A549 (cell line): ENCODE results near the gene KCNQ2.

ENCODE experiments used
- CHD2 ChIP-seq: fragments of 150-350 bp; IDR thresholded peaks from 2 replicates; pipeline ENCODE4 v1.6.1; 2014; ENCODE audit warnings: low read length; ENCODE audit not compliant: partially characterized antibody
- GATA3 ChIP-seq: IDR thresholded peaks from 2 replicates; pipeline ENCODE4 v1.6.1; 2012; ENCODE audit warnings: borderline replicate concordance
- MAFK ChIP-seq: fragments of 450-650 bp; IDR thresholded peaks from 2 replicates; pipeline ENCODE4 v1.6.1; 2014; ENCODE audit not compliant: partially characterized antibody
- MYC ChIP-seq: IDR thresholded peaks from 2 replicates; pipeline ENCODE4 v1.6.1; 2012; ENCODE audit warnings: mild to moderate bottlenecking, inconsistent platforms, low read length, improper control_type of control experiment, borderline replicate concordance
- PHF8 ChIP-seq: fragments of 200-600 bp; sonication (generic); IDR thresholded peaks from 2 replicates; pipeline ENCODE4 v1.6.1; 2016; ENCODE audit warnings: low read depth, mild to moderate bottlenecking, antibody characterized with exemption, moderate library complexity, borderline replicate concordance
- POLR2A ChIP-seq: IDR thresholded peaks from 2 replicates; pipeline ENCODE4 v1.6.1; 2012; ENCODE audit warnings: mild to moderate bottlenecking, low read length
- TFCP2L1 ChIP-seq: fragments of 250-450 bp; sonication (Bioruptor Pico); IDR thresholded peaks from 2 replicates; pipeline ENCODE4 v1.5.0; 2021; ENCODE audit warnings: mild to moderate bottlenecking
- TP53 ChIP-seq: fragments of 250-450 bp; sonication (Bioruptor Pico); IDR thresholded peaks from 2 replicates; pipeline ENCODE4 v1.5.0; 2021; ENCODE audit warnings: mild to moderate bottlenecking, moderate library complexity
- TF ChIP-seq, protein P1 (sequence below): fragments of >200 bp; sonication (Bioruptor Twin); formaldehyde crosslinking; IDR thresholded peaks from 3 replicates; pipeline ENCODE4 v1.5.1; 2016
- TF ChIP-seq, protein P2 (sequence below): fragments of 250-450 bp; sonication (Bioruptor Pico); IDR thresholded peaks from 2 replicates; pipeline ENCODE4 v1.5.0; 2021; ENCODE audit warnings: mild to moderate bottlenecking, moderate library complexity, borderline replicate concordance
- TF ChIP-seq, protein P3 (sequence below): fragments of 450-650 bp; IDR thresholded peaks from 2 replicates; pipeline ENCODE4 v1.6.1; 2014; ENCODE audit warnings: antibody characterized with exemption

DNA sequence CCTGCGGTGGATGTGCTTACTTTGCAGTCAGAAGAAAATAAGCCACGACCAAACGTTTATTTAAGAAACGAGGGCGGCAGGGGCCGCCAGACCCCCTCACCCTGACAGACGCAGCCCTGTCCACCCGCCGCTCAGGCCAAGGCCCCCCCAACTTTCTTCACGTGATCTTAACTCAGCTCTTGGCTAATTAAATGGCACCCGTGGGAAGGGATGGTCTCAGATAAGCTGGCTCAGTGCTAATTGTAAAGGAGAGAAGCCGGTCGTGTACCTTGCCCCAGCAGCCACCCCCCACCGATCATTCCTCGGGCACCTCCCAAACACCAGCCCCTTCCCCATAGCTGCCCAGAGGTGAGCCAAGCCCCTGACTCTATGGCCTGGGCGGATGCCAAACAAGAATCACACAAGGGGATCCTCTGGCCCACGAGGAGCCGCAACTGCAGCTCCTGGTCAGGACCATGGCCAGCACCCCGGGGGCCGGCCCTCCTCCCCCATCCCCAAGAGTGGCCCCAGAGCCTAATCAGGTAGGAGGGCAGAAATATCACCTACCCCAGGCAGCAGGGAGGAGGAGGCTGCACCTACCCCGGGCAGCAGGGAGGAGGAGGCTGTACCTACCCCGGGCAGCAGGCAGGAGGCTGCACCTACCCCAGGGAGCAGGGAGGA is 11.2 kb downstream of the KCNQ2 start:
- TF ChIP-seq POLR2A (no peak), CHD2 (no peak), PHF8 (no peak), MYC (no peak), MAFK (no peak), TFCP2L1 (CRISPR knock-in tag) (no peak), TP53 (CRISPR knock-in tag) (no peak), GATA3 (no peak)
- TF ChIP-seq, protein P1, sequence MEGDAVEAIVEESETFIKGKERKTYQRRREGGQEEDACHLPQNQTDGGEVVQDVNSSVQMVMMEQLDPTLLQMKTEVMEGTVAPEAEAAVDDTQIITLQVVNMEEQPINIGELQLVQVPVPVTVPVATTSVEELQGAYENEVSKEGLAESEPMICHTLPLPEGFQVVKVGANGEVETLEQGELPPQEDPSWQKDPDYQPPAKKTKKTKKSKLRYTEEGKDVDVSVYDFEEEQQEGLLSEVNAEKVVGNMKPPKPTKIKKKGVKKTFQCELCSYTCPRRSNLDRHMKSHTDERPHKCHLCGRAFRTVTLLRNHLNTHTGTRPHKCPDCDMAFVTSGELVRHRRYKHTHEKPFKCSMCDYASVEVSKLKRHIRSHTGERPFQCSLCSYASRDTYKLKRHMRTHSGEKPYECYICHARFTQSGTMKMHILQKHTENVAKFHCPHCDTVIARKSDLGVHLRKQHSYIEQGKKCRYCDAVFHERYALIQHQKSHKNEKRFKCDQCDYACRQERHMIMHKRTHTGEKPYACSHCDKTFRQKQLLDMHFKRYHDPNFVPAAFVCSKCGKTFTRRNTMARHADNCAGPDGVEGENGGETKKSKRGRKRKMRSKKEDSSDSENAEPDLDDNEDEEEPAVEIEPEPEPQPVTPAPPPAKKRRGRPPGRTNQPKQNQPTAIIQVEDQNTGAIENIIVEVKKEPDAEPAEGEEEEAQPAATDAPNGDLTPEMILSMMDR, result no peak
- TF ChIP-seq, protein P2, sequence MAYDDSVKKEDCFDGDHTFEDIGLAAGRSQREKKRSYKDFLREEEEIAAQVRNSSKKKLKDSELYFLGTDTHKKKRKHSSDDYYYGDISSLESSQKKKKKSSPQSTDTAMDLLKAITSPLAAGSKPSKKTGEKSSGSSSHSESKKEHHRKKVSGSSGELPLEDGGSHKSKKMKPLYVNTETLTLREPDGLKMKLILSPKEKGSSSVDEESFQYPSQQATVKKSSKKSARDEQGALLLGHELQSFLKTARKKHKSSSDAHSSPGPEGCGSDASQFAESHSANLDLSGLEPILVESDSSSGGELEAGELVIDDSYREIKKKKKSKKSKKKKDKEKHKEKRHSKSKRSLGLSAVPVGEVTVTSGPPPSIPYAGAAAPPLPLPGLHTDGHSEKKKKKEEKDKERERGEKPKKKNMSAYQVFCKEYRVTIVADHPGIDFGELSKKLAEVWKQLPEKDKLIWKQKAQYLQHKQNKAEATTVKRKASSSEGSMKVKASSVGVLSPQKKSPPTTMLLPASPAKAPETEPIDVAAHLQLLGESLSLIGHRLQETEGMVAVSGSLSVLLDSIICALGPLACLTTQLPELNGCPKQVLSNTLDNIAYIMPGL (CRISPR knock-in tag), result no peak
- TF ChIP-seq, protein P3, sequence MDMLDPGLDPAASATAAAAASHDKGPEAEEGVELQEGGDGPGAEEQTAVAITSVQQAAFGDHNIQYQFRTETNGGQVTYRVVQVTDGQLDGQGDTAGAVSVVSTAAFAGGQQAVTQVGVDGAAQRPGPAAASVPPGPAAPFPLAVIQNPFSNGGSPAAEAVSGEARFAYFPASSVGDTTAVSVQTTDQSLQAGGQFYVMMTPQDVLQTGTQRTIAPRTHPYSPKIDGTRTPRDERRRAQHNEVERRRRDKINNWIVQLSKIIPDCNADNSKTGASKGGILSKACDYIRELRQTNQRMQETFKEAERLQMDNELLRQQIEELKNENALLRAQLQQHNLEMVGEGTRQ, result no peak
